Fibroblast of skin of abdomen (primary cell): Measurements from ENCODE around the gene VWC2L. TPM values are rescaled to one million over a fixed set of nuclear protein-coding genes. Genes with fewer than 3 reads are reported as not detected.

Experiments used
- DNase-seq: peaks from one replicate; pipeline ENCODE4 v3.0.0-alpha.2; 2013
- polyA plus RNA-seq, 2 experiments: library from polyadenylated mRNA; unstranded; fragments of 120-200 nt; gene quantifications; one replicate each; pipeline ENCODE4 v1.2.1, GENCODE V29; 2013; ENCODE audit not compliant: insufficient read length in 2 of 2

VWC2L gene
- not detected for polyA plus RNA-seq (2013, experiment 1 of 2; ENCODE audit: insufficient read length)
- not detected for polyA plus RNA-seq (2013, experiment 2 of 2; ENCODE audit: insufficient read length)

DNA sequence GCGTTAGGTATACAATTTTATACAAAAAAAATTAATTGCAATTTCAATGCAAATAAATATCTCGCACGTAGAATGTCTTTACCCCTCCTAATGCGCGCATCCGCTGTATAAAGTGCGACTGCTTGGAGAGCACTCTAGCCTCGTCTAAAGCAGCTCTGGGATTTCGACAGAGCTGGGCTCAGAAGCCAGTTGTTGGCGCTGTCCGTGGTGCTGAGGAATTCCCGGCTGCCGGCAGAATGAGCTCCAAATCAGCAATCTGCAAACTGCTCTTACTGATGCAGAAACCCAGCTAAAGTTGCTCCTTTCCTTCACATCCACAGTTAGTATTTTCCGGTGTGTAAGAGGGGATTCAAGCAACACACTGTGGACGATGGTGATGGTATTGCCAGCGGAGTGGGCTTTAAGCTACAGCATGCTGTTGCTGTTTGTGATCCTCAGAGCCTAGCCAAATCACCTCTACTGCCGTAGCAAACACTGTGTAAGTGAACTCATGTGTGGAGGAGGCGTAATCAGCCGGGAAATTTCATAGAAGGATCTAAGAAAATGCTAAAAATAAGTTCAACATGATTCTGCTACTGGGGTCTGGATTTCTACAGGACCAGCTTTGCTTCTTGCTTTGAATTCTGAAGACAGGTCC is at the start of gene VWC2L:
TSS of gene VWC2L (plus strand) at position 137 of the 637 bp plus-strand sequence. CDS start 3,140 bp downstream, outside the sequence.
- DNase-seq: peak; percentile 51

DNA sequence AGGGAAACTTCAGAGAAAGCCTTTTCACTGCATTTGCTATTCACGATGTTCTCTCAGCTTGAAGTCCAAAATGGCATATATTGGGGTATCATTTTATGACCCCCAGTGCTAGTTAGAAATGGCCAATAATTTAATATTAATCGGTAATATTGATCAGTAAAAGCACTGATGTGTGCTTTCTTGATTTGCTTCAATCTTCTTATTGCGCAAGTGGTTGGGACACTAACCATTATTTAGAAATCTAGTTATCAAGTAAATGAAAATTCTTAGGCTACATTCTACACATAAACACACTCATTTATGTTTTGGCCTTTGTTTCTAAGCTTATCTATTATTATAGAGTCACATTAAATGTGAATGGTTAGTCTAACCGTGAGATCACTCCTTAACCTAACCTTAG is 49.7 kb upstream of the VWC2L start:
- DNase-seq: no peak

- no peak for DNase-seq
Measured at GRCh38 chr2:214365549-214365948, 45.3 kb upstream of the VWC2L start.

GRCh38 chr2:214367171-214367570 is 43.7 kb upstream of the VWC2L start:
- DNase-seq: no peak

DNA sequence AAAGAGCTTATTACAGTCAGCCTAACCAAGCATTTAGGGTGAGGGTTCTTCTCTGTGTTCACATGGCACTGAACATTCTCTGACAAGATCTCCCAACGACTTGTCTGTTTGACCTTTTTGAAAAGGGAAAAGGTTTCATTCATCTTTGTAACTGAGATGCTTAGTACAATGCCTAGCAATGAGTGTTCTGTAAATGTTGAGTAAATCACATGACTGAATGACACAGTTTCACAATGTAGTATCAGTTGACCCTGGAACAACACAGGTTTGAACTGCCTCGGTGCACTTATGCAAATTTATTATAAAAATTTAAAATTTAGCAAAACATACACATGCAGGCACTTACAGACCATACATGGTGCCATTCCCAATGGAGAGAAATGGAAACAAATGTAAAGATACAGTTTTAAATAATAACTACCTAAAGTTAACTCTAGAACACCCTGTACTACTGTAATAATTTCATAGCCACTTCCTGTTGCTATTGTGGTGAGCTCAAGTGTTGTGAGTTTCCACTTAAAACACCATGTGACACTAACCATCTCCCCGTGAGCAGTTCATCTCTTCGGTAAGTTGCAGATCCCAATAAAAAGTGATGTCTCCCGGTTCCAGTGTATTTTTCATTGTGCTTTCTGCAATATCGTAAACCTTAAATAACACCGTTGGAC is 34.1 kb upstream of the VWC2L start:
- DNase-seq: no peak

DNA sequence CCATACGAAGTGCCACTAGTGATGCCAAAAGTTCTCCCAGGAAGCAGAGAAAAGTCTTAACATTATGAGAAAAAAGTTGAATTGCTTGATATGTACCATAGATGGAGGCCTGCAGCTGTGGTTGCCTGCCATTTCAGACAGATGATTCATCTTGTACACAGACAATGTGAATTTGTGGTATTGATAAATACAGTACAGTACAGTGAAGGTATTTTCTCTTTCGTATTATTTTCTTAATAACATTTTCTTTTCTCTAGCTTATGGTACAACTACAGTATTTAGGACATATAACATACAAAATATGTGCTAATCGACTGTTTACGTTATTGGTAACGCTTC is 33.6 kb upstream of the VWC2L start:
- DNase-seq: no peak

GRCh38 chr2:214378455-214379103 is 32.3 kb upstream of the VWC2L start:
- DNase-seq: no peak

DNA sequence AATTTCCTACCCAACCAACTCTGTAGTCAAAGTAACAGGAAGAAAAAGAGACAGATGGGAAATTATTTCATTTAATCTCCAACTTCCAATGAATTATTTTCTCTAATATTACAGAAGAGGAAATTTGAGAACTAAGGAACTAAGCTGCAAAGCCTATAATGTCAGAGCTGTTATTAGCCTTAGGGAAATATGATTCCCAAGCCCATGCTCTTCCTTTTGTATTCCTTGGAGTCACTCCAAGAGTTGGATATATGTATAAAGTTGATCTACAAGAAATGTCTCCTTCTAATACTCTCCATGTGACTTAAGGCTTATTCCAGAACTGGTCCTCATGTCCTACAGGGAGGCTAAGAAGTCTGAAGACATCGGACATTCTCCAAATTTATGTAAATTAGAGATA is 31.6 kb upstream of the VWC2L start:
- DNase-seq: no peak

GRCh38 chr2:214380681-214381080 is 30.2 kb upstream of the VWC2L start:
- no peak for DNase-seq

DNA sequence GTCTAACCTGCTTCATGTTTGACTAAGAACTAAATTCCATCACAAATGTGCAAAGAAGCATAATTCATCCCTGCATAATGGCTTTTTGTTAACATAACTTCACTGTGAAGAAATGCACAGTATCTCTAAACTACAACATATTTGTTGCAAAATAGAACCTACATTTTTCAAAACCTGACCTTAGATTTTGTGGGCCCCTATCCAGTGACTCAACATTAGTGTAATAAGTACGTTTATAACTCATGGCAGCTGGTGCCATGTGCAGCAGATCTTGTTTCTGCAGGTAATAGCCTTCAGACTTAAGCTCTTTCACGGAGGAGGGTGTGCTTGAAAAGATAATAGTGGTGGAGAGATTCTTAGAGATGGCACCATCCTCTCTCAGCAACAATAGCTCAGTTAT is 28.6 kb upstream of the VWC2L start:
- DNase-seq: no peak

GRCh38 chr2:214386720-214387119 is 24.1 kb upstream of the VWC2L start:
- no peak for DNase-seq

DNA sequence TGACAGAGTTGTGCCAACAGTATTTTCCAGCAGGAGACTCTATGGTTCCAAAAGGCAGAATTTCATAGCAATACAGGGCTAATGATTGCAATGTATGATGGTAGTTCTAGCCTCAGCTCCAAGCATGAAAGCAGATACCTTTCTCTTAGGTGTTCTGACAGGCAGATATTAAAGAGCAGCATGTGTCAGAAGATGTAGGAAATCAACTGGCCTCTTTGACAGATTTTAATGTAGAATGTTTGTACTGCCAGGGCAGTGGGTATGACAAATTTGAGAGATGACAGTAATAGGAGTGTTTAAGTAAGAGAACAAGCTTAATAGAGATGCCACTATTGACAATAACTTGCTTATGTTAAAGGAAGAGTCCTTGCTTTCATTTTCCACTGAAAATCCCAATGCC is 21.5 kb upstream of the VWC2L start:
- no peak for DNase-seq

- no peak for DNase-seq
Measured at GRCh38 chr2:214393796-214394195, 17.1 kb upstream of the VWC2L start.

- DNase-seq: no peak
Measured at GRCh38 chr2:214395040-214395439, 15.8 kb upstream of the VWC2L start.

- no peak for DNase-seq
Measured at GRCh38 chr2:214401580-214401979, 9.3 kb upstream of the VWC2L start.

GRCh38 chr2:214410128-214410775 is 602 bp upstream of the VWC2L start:
- no peak for DNase-seq

DNA sequence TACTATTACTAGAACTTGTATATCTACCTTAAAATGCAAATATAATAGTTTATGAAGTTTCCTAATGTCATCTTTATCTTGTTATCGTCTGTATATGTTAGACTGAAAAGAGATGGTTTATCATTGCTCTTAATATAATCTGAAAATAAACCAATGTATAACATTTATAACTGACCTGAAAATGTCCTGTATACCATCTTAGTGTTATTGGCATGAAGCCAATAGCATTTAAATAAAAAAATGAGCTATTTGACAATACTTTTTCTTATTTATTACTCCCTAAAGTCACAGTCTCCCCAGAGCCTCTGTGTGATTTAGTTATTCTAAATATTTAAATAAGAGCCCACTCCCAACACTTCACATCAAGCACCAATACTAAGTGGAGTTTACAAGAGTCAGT is 1.8 kb downstream of the VWC2L start:
- no peak for DNase-seq

GRCh38 chr2:214436470-214436869 is 25.6 kb downstream of the VWC2L start:
- DNase-seq: no peak

- no peak for DNase-seq
Measured at GRCh38 chr2:214450118-214450894, 39.5 kb downstream of the VWC2L start.

GRCh38 chr2:214451516-214452275 is 40.8 kb downstream of the VWC2L start:
- no peak for DNase-seq

DNA sequence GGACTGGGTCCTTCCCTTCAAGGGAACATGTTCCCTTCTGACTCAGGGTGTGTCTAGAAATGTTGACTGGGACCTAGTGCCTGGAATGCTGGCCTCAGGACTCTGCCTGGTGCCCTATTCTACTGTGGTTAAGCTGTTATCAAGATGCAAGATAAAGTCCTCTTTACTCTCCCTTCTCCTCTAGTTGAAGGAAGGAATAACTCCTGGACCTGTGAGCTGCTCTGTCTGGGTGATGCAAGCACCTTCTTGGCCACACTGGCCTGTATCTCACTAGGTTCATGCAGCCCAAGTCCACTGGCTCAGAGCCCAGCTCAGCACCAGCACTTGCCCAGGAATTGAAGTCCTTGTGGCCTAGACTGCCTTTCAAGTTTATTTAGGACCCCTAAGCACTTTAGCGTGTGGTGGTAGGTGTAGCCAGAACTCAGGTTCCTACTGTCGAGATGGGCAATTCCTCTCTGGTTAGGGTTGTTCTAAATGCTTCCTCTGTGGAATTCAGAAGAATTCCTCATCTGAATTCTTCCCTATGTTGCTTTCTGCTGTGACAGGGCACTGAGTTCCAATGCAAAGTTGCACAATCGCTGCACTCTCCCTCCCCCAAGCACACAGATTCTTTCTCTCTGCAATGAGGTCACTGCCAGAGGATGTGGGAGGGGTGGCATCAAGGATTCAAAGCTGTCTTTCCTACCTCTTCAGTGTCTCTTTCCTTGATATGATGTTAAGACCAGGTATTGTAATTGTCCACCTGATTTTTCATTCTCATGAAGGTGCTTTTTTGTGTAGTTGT is 54.7 kb downstream of the VWC2L start:
- peak; percentile 0 for DNase-seq
